Keratinocyte (primary cell): ENCODE data around the gene MRPL27. TPM values are rescaled to one million over a fixed set of nuclear protein-coding genes. Genes with fewer than 3 reads are reported as not detected.

Source experiments
- DNase-seq: peaks from one replicate; pipeline ENCODE4 v3.0.0-alpha.2; 2011; ENCODE audit warnings: low read depth, missing footprints, low spot score
- FAIRE-seq: peaks from 2 replicates; lab custom pipeline; 2011; peaks lifted over from hg19 to GRCh38; lab: Jason Lieb, UNC
- H2AFZ ChIP-seq: 2 replicates; pipeline ENCODE4 v1.6.0; 2012; ENCODE audit warnings: low read length, control low read depth, inconsistent platforms; ENCODE audit not compliant: control insufficient read depth
- H3K27ac ChIP-seq: 2 replicates; pipeline ENCODE4 v1.5.1; 2011; ENCODE audit warnings: low read length; ENCODE audit not compliant: control insufficient read depth, insufficient read depth
- H3K27me3 ChIP-seq: 3 replicates; pipeline ENCODE4 v1.6.0; 2011; ENCODE audit warnings: low read length; ENCODE audit not compliant: control insufficient read depth, insufficient read depth; ENCODE audit errors: extremely low read depth
- H3K36me3 ChIP-seq, 2 experiments: 2 replicates in 1 of 2; 3 replicates in 1 of 2; pipeline ENCODE4 v1.5.1; 2011; ENCODE audit warnings: low read length in 2 of 2, mild to moderate bottlenecking in 1 of 2; ENCODE audit not compliant: control insufficient read depth in 2 of 2, insufficient read depth in 2 of 2; ENCODE audit errors: extremely low read depth in 1 of 2
- H3K4me1 ChIP-seq: 3 replicates; pipeline ENCODE4 v1.5.1; 2011; ENCODE audit warnings: low read length; ENCODE audit not compliant: control insufficient read depth, insufficient read depth; ENCODE audit errors: extremely low read depth
- H3K4me2 ChIP-seq: 3 replicates; pipeline ENCODE4 v1.6.0; 2011; ENCODE audit warnings: low read depth, low read length; ENCODE audit not compliant: control insufficient read depth, insufficient read depth; ENCODE audit errors: extremely low read depth
- H3K4me3 ChIP-seq, 3 experiments: fragments of 200-600 bp in 1 of 3; sonication (generic) in 1 of 3; 2 replicates in 2 of 3; 3 replicates in 1 of 3; pipeline ENCODE4 v1.5.1; 2011 to 2016; ENCODE audit warnings: low read length in 3 of 3, mild to moderate bottlenecking in 3 of 3, control low read depth in 2 of 3, inconsistent platforms in 1 of 3, low read depth in 1 of 3, mixed read lengths in 1 of 3, mixed run types in 1 of 3, moderate library complexity in 1 of 3; ENCODE audit not compliant: control insufficient read depth in 2 of 3, insufficient read depth in 2 of 3; ENCODE audit errors: extremely low read depth in 1 of 3
- H3K79me2 ChIP-seq: 2 replicates; pipeline ENCODE4 v1.6.0; 2012; ENCODE audit warnings: low read length; ENCODE audit not compliant: control insufficient read depth, insufficient read depth
- H3K9ac ChIP-seq: 3 replicates; pipeline ENCODE4 v1.6.0; 2011; ENCODE audit warnings: low read length; ENCODE audit not compliant: control insufficient read depth, insufficient read depth; ENCODE audit errors: extremely low read depth
- H3K9me1 ChIP-seq: 3 replicates; pipeline ENCODE4 v1.6.0; 2011; ENCODE audit warnings: low read length; ENCODE audit not compliant: control insufficient read depth, insufficient read depth; ENCODE audit errors: extremely low read depth
- H3K9me3 ChIP-seq: 2 replicates; pipeline ENCODE4 v1.5.1; 2012; ENCODE audit warnings: low read depth, low read length; ENCODE audit not compliant: control insufficient read depth
- H4K20me1 ChIP-seq: 3 replicates; pipeline ENCODE4 v1.6.0; 2011; ENCODE audit warnings: low read length; ENCODE audit not compliant: control insufficient read depth, insufficient read depth; ENCODE audit errors: extremely low read depth
- EZH2 ChIP-seq: IDR thresholded peaks from one replicate; pipeline ENCODE4 v1.6.1; 2012; ENCODE audit warnings: inconsistent platforms, mild to moderate bottlenecking, low read length, moderate library complexity
- dilution Hi-C: fragments of 300-500 bp; cut with MboI; formaldehyde crosslinking; loops from one replicate; pipeline ENCODE4 v1.7.0; 2020; ENCODE audit warnings: low sequenced_read_pairs; ENCODE audit not compliant: extremely low pct_ligation_motif_present
- polyA plus RNA-seq, 5 experiments: library from polyadenylated mRNA; depleted of rRNA in 3 of 5; stranded (reverse) in 3 of 5; stranded (forward) in 1 of 5; unstranded in 1 of 5; fragments of >200 nt; gene quantifications; 1 replicate in 1 of 5; 2 replicates in 3 of 5; 3 replicates in 1 of 5; pipeline versions ENCODE4 v1.2.1 to v1.2.3, GENCODE V29; 2011 to 2012; ENCODE audit warnings: missing spikeins in 2 of 5, low read depth in 1 of 5, low replicate concordance in 1 of 5
- TF ChIP-seq, protein P1 (sequence below), 3 experiments: IDR thresholded peaks in 1 of 3; conservative IDR thresholded peaks in 1 of 3; optimal IDR thresholded peaks in 1 of 3; 2 replicates in 2 of 3; 3 replicates in 1 of 3; pipeline versions ENCODE3 to v1.5.1; 2011; ENCODE audit warnings: low read length in 3 of 3, mild to moderate bottlenecking in 3 of 3, moderate library complexity in 2 of 3, control low read depth in 1 of 3, inconsistent platforms in 1 of 3; ENCODE audit not compliant: insufficient read depth in 2 of 3; ENCODE audit errors: extremely low read depth in 1 of 3

MRPL27 gene
- polyA plus RNA-seq, 1 donor (not counting 4 experiments of a cell fraction or from before 2014, with no cell fraction given): 123 TPM

- dilution Hi-C loops: no loop called here
- TF ChIP-seq, protein P1, sequence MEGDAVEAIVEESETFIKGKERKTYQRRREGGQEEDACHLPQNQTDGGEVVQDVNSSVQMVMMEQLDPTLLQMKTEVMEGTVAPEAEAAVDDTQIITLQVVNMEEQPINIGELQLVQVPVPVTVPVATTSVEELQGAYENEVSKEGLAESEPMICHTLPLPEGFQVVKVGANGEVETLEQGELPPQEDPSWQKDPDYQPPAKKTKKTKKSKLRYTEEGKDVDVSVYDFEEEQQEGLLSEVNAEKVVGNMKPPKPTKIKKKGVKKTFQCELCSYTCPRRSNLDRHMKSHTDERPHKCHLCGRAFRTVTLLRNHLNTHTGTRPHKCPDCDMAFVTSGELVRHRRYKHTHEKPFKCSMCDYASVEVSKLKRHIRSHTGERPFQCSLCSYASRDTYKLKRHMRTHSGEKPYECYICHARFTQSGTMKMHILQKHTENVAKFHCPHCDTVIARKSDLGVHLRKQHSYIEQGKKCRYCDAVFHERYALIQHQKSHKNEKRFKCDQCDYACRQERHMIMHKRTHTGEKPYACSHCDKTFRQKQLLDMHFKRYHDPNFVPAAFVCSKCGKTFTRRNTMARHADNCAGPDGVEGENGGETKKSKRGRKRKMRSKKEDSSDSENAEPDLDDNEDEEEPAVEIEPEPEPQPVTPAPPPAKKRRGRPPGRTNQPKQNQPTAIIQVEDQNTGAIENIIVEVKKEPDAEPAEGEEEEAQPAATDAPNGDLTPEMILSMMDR (optimal IDR thresholded peaks at IDR 0.05 in 1 of 3, IDR thresholded peaks at IDR 0.05 in 1 of 3, conservative IDR thresholded peaks at IDR 0.05 in 1 of 3; ENCODE audit: extremely low read depth in 1 of 3, insufficient read depth in 2 of 3, low read length in 3 of 3): no peak
- TF ChIP-seq EZH2: no peak
Measured at GRCh38 chr17:50345432-50346312, 27.3 kb downstream of the MRPL27 start, which contains the start of gene XYLT2. Gene XYLT2, plus strand, starts transcription at chr17:50346126. Its CDS starts 15 bp downstream, at chr17:50346141.

GRCh38 chr17:50344731-50345365 lies 28.1 kb downstream of the MRPL27 start:
- TF ChIP-seq, protein P1 (optimal IDR thresholded peaks at IDR 0.05 in 1 of 3, IDR thresholded peaks at IDR 0.05 in 1 of 3, conservative IDR thresholded peaks at IDR 0.05 in 1 of 3; ENCODE audit: extremely low read depth in 1 of 3, insufficient read depth in 2 of 3, low read length in 3 of 3): no peak
- no peak for TF ChIP-seq EZH2
- Histone ChIP-seq H3K9ac (peak overlapping the region; percentile 73), H3K27ac (no peak overlapping the region), H3K36me3 (peaks cover 0 to 1% of the 10 kb centered on the region in 2 experiments), H3K4me2 (peak overlapping the region; percentile 87), H3K9me1 (peaks cover 2% of the 10 kb centered on the region), H3K9me3 (no peaks in the 10 kb centered on the region), H2AFZ (peak overlapping the region; percentile 91), H3K4me3 (no peak overlapping the region), H4K20me1 (no peaks in the 10 kb centered on the region), H3K27me3 (no peaks in the 10 kb centered on the region), H3K79me2 (peaks cover 31% of the 10 kb centered on the region), H3K4me1 (peaks cover 31% of the 10 kb centered on the region)
- no peak for FAIRE-seq
- no peak for DNase-seq
- dilution Hi-C loops: no loop called here

More at GRCh38 chr17:50345432-50346312, 27.3 kb downstream of the MRPL27 start, which contains the start of gene XYLT2:
- Histone ChIP-seq H3K4me1 (peaks cover 31% of the 10 kb centered on the region), H4K20me1 (no peaks in the 10 kb centered on the region), H3K27me3 (no peaks in the 10 kb centered on the region), H3K9me3 (no peaks in the 10 kb centered on the region), H3K36me3 (peaks cover 0 to 1% of the 10 kb centered on the region in 2 experiments), H3K9ac (peak within 1 kb of the TSS; percentile 84), H3K9me1 (peaks cover 2% of the 10 kb centered on the region), H2AFZ (peak within 1 kb of the TSS; percentile 91), H3K4me3 (peak within 1 kb of the TSS; percentile 83 to 90 (median 90)), H3K79me2 (peaks cover 31% of the 10 kb centered on the region), H3K4me2 (peak within 1 kb of the TSS; percentile 99), H3K27ac (peak within 1 kb of the TSS; percentile 58)
- DNase-seq: no peak
- no peak for FAIRE-seq
